ENCODE results near the gene ALDH2.
"Not testable (repeated sequence)": the region's sequence is repeated elsewhere in the genome, so short reads cannot be mapped to it uniquely, and the experiment has no call there.

ALDH2 gene

DNA sequence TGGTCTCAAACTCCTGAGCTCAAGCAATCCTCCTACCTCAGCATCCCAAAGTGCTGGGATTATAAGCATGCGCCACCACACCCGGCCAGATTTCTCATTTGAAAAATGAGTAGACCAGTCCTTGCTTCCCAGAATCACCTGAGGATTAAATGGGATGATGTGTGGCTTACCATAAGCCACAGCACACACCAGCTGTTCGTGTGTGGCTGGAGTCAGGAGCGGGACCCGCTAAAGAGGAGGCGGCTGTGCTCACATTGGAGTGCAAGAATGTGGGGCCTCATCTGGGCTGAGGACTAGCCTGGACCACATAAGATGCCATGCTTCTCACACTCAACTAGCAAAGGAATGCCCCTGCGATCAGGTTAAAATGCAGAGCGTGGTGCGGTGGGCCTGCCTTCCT, 6.7 kb upstream of the ALDH2 start:
- no peak overlapping the region for H3K4me3 ChIP-seq (ENCODE audit: low read depth, low read length)
- TF ChIP-seq, protein P1, sequence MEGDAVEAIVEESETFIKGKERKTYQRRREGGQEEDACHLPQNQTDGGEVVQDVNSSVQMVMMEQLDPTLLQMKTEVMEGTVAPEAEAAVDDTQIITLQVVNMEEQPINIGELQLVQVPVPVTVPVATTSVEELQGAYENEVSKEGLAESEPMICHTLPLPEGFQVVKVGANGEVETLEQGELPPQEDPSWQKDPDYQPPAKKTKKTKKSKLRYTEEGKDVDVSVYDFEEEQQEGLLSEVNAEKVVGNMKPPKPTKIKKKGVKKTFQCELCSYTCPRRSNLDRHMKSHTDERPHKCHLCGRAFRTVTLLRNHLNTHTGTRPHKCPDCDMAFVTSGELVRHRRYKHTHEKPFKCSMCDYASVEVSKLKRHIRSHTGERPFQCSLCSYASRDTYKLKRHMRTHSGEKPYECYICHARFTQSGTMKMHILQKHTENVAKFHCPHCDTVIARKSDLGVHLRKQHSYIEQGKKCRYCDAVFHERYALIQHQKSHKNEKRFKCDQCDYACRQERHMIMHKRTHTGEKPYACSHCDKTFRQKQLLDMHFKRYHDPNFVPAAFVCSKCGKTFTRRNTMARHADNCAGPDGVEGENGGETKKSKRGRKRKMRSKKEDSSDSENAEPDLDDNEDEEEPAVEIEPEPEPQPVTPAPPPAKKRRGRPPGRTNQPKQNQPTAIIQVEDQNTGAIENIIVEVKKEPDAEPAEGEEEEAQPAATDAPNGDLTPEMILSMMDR (IDR thresholded peaks at IDR 0.05; ENCODE audit: low read depth, low read length), result no peak
- TF ChIP-seq, protein P2, sequence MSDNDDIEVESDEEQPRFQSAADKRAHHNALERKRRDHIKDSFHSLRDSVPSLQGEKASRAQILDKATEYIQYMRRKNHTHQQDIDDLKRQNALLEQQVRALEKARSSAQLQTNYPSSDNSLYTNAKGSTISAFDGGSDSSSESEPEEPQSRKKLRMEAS (IDR thresholded peaks at IDR 0.05; ENCODE audit: low read depth, low read length), result no peak
- TF ChIP-seq MYC (IDR thresholded peaks at IDR 0.05; ENCODE audit: low read depth, low read length) (no peak), POLR2A (IDR thresholded peaks at IDR 0.05; ENCODE audit: extremely low read depth, insufficient read length) (no peak)
- DNase-seq (ENCODE audit: low read depth), result no peak

DNA sequence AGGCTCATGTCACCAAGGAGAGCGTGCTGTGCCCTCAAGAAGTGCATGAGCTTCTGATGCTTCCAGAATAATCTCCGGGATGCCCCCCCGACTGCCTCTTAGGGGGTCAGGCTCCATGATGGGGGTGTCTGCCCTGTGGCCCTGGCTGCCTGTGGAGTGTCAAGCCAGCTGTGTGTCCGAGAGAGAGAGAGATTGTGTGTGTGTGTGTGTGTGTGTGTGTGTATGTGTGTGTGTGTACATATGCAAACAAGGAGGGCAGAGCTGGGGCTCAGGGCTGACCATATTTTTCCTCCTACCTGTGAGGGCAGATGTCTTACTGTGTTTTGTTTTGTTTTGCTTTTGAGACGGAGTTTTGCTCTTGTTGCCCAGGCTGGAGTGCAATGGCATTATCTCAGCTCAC, 5.6 kb upstream of the ALDH2 start:
- TF ChIP-seq, protein P1 (IDR thresholded peaks at IDR 0.05; ENCODE audit: low read depth, low read length), result no peak
- TF ChIP-seq, protein P2 (IDR thresholded peaks at IDR 0.05; ENCODE audit: low read depth, low read length), result no peak
- DNase-seq (ENCODE audit: low read depth), result no peak
- no peak overlapping the region for H3K4me3 ChIP-seq (ENCODE audit: low read depth, low read length)

DNA sequence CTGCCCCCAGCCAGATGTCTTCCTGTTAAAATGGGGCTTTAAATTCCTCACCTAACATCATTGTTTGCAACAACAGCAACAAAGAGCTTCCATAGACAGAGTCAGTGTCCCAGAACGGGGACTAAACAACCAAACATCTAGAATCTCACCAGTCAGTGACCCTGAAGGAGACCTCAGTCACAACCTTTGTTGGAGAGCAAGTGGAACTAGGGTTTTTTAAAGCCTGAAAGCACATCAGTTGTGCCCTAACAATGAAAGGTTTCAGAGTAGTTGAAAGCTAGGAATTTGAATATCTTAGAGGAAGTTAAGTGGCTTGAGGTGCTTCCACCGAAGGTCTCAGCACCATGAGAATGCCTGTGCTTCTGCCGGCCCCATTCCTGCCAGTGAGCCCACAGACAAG, 5.0 kb upstream of the ALDH2 start:
- TF ChIP-seq MYC (IDR thresholded peaks at IDR 0.05; ENCODE audit: low read depth, low read length), result no peak
- no peak for TF ChIP-seq POLR2A (IDR thresholded peaks at IDR 0.05; ENCODE audit: extremely low read depth, insufficient read length)
- TF ChIP-seq, protein P1 (IDR thresholded peaks at IDR 0.05; ENCODE audit: low read depth, low read length), result no peak
- TF ChIP-seq, protein P2 (IDR thresholded peaks at IDR 0.05; ENCODE audit: low read depth, low read length), result no peak
- no peak for DNase-seq (ENCODE audit: low read depth)
- H3K4me3 ChIP-seq (ENCODE audit: low read depth, low read length), result no peak overlapping the region

DNA sequence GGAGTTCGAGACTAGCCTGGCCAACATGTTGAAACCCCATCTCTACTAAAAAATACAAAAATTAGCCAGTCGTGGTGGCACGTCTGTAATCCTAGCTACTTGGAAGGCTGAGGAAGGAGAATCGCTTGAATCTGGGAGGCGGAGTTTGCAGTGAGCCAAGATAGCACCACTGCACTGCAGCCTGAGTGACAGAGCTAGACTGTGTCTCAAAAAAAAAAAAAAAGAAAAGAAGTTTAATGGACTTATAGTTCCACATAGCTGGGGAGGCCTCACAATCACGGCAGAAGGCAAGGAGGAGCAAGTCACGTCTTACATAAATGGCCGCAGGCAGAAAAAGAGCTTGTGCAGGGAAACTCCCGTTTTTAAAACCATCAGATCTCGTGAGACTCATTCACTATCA, 3.2 kb upstream of the ALDH2 start:
- H3K4me3 ChIP-seq (ENCODE audit: low read depth, low read length); DNase-seq (ENCODE audit: low read depth): not testable (repeated sequence)

DNA sequence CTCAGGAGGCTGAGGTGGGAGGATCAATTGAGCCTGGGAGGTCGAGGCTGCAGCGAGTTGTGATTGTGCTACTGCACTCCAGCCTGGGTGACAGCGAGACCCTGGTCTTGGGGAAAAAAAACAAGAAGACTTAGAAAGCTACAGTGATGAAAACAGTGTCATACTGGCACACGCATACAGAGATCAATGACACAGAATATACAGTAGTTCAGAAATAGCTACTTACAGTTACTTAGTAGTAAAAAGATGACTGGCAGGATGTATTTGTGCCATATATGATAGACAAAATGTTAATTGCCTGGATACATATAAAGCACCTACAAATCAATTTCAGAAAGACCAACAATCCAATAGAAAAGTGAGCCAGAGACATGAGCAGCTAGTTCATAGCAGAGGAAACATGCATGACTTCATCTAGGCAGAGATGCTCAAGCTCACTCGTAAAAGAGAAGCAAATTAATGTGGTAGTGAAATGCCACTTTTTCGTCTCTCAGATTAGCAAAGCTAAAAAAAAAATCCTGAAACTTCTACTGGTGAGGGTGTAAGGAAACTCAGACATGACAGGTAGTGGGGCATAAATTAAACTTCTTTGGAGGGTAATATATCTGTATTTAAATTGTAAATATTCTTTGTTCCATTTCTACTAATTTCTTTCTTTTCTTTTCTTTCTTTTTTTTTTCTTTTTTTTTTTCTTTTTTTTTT, 2.5 kb upstream of the ALDH2 start:
- no peak for DNase-seq (ENCODE audit: low read depth)
- TF ChIP-seq, protein P1 (IDR thresholded peaks at IDR 0.05; ENCODE audit: low read depth, low read length), result no peak
- TF ChIP-seq MYC (IDR thresholded peaks at IDR 0.05; ENCODE audit: low read depth, low read length) (no peak), POLR2A (IDR thresholded peaks at IDR 0.05; ENCODE audit: extremely low read depth, insufficient read length) (no peak)
- TF ChIP-seq, protein P2 (IDR thresholded peaks at IDR 0.05; ENCODE audit: low read depth, low read length), result no peak

DNA sequence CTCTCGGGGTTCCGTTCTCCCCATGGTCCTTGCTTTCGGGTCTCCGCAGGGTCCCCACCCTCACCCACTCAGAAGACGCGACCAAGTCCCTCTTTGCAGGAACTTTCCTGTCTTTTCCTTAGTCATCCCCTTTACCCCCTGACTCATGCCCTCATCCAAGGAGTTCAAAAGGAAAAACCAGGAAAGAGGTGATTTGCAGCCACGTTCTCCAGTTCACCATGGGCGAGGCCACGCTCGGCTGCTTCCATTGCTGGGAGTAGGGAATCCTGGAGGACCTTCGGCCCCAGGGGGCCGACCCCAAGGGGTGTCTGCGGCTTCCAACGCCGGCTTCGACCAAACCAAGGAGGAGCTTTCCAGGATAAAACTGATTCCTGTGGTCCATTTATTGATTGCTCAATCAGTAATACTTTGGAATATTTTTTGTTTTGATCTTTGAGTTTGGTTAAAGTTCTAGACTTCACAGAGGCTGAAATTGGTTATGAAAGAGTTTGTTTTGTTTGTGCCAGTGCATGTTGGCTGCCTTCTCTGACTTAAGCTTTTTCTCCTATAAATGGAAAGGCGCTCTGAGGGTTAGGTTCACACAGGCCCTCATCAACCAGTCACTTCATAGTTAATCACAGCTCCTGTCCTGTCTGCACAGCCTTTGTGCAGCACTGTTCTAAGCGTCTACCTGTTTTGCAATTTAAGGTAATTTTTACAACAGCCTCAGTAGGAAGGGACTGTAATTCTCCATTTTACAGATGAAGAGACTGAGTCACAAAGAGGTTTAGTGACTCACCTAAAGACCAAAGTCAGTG, 827 bp downstream of the ALDH2 start:
- TF ChIP-seq, protein P2 (IDR thresholded peaks at IDR 0.05; ENCODE audit: low read depth, low read length), result no peak
- TF ChIP-seq POLR2A (IDR thresholded peaks at IDR 0.05; ENCODE audit: extremely low read depth, insufficient read length), result no peak
- no peak for TF ChIP-seq MYC (IDR thresholded peaks at IDR 0.05; ENCODE audit: low read depth, low read length)
- TF ChIP-seq, protein P1 (IDR thresholded peaks at IDR 0.05; ENCODE audit: low read depth, low read length), result no peak
- DNase-seq (ENCODE audit: low read depth), result no peak
- H3K4me3 ChIP-seq (ENCODE audit: low read depth, low read length), result peak overlapping the region; percentile 58

More for the DNA sequence above, 2.5 kb upstream of the ALDH2 start:
- H3K4me3 ChIP-seq (ENCODE audit: low read depth, low read length), result no peak overlapping the region

All from NB4 (cell line).